HCT116 (cell line): ENCODE data around the gene NKX2-1. TPM values are rescaled to one million over a fixed set of nuclear protein-coding genes. Genes with fewer than 3 reads are reported as not detected.

Source experiments
- ATAC-seq: fragments of 200-7000 bp; cut with Tn5 transposase; 2 replicates; pipeline ENCODE4 v1.9.1; 2020; ENCODE audit warnings: mild to moderate bottlenecking, moderate library complexity
- BruUV-seq: library from RNA; stranded (reverse); fragments of 400-500 nt; replicated peaks from 2 replicates; lab custom pipeline; 2021; lab: Mats Ljungman, UMichigan
- CTCF ChIA-PET: fragments of 300-600 bp; sonication (Branson Sonifier 250); formaldehyde crosslinking; loops from one replicate; lab custom pipeline; 2021; ENCODE audit warnings: antibody characterized with exemption; lab: Charles Lee
- POLR2A ChIA-PET: fragments of 300-600, 350-600 bp; sonication (Branson Sonifier 250); formaldehyde crosslinking; loops from one replicate; lab custom pipeline; 2021; ENCODE audit warnings: antibody characterized with exemption; lab: Charles Lee
- RAD21 ChIA-PET, 2 experiments: fragments of 300-600 bp; sonication (Branson Sonifier 250); formaldehyde crosslinking; loops; one replicate each; lab custom pipeline; 2023; ENCODE audit warnings: low total read pairs in 2 of 2; ENCODE audit not compliant: uncharacterized antibody in 2 of 2, unreplicated experiment in 2 of 2, low non-redundant PET in 1 of 2; lab: Charles Lee
- DNase-seq: peaks from one replicate; pipeline ENCODE4 v3.0.0-alpha.2; 2010; ENCODE audit warnings: low read depth, low spot score
- H2AFZ ChIP-seq: fragments of 200-600 bp; shearing (Covaris generic), sonication (generic); 2 replicates; pipeline ENCODE4 v1.6.1; 2017; ENCODE audit warnings: low read depth, mixed run types, mixed read lengths, antibody characterized with exemption, low read length; ENCODE audit not compliant: poor library complexity, severe bottlenecking
- H3K27ac ChIP-seq: 2 replicates; pipeline ENCODE4 v1.5.1; 2012; ENCODE audit warnings: low read depth, low read length
- H3K27me3 ChIP-seq: fragments of 200-600 bp; sonication (generic); 2 replicates; pipeline ENCODE4 v1.6.1; 2016; ENCODE audit warnings: mixed run types, low read length, mixed read lengths; ENCODE audit not compliant: insufficient read depth
- H3K36me3 ChIP-seq, 2 experiments: fragments of 200-500 bp in 1 of 2; fragments of 200-600 bp in 1 of 2; sonication (Bioruptor generic) in 1 of 2; sonication (generic) in 1 of 2; 2 replicates each; pipeline versions ENCODE4 v1.5.1 to v1.6.1; 2014 to 2016; ENCODE audit warnings: low read length in 2 of 2, inconsistent platforms in 1 of 2, mixed read lengths in 1 of 2, mixed run types in 1 of 2; ENCODE audit not compliant: insufficient read depth in 2 of 2, control insufficient read depth in 1 of 2
- H3K4me1 ChIP-seq, 2 experiments: fragments of 200-600 bp in 1 of 2; sonication (generic) in 1 of 2; 2 replicates each; pipeline versions ENCODE4 v1.5.1 to v1.6.1; 2012 to 2017; ENCODE audit warnings: low read length in 2 of 2, inconsistent platforms in 1 of 2, mild to moderate bottlenecking in 1 of 2, mixed read lengths in 1 of 2, mixed run types in 1 of 2, moderate library complexity in 1 of 2; ENCODE audit not compliant: insufficient read depth in 2 of 2, control insufficient read depth in 1 of 2
- H3K4me2 ChIP-seq: fragments of 200-600 bp; sonication (generic); 2 replicates; pipeline ENCODE4 v1.6.1; 2017; ENCODE audit warnings: mixed run types, low read length, mixed read lengths
- H3K4me3 ChIP-seq, 2 experiments: fragments of 200-600 bp in 1 of 2; sonication (generic) in 1 of 2; replicated peaks in 1 of 2; 2 replicates each; pipeline ENCODE4 v1.5.1; 2011 to 2016; ENCODE audit warnings: low read length in 2 of 2, control low read depth in 1 of 2, low read depth in 1 of 2, mild to moderate bottlenecking in 1 of 2, mixed read lengths in 1 of 2, mixed run types in 1 of 2
- H3K79me2 ChIP-seq: fragments of 200-600 bp; sonication (generic); 2 replicates; pipeline ENCODE4 v1.6.1; 2017; ENCODE audit warnings: mild to moderate bottlenecking, mixed run types, low read length, moderate library complexity, mixed read lengths; ENCODE audit not compliant: insufficient read depth
- H3K9ac ChIP-seq: fragments of 200-600 bp; sonication (generic); 2 replicates; pipeline ENCODE4 v1.6.1; 2016; ENCODE audit warnings: low read length, mixed read lengths
- H3K9me2 ChIP-seq: fragments of 200-600 bp; sonication (generic), shearing (Covaris generic); 2 replicates; pipeline ENCODE4 v1.6.1; 2017; ENCODE audit warnings: mixed run types, mild to moderate bottlenecking, moderate library complexity; ENCODE audit not compliant: insufficient read depth
- H3K9me3 ChIP-seq, 2 experiments: fragments of 200-500 bp in 1 of 2; fragments of 200-600 bp in 1 of 2; sonication (Bioruptor generic) in 1 of 2; sonication (generic) in 1 of 2; 2 replicates each; pipeline ENCODE4 v1.6.1; 2014 to 2017; ENCODE audit warnings: low read length in 2 of 2, mixed read lengths in 2 of 2, inconsistent platforms in 1 of 2, low read depth in 1 of 2, mild to moderate bottlenecking in 1 of 2, mixed run types in 1 of 2, moderate library complexity in 1 of 2; ENCODE audit not compliant: control insufficient read depth in 1 of 2, insufficient read depth in 1 of 2
- H4K20me1 ChIP-seq: fragments of 200-600 bp; sonication (generic), shearing (Covaris generic); 2 replicates; pipeline ENCODE4 v1.6.1; 2017; ENCODE audit warnings: mixed run types, mild to moderate bottlenecking, moderate library complexity; ENCODE audit not compliant: insufficient read depth
- CBX3 ChIP-seq: IDR thresholded peaks from 2 replicates; pipeline ENCODE4 v1.6.1; 2012; ENCODE audit warnings: low read depth
- CEBPB ChIP-seq: IDR thresholded peaks from 2 replicates; pipeline ENCODE4 v1.6.1; 2012; ENCODE audit warnings: low read depth
- EGR1 ChIP-seq: IDR thresholded peaks from 2 replicates; pipeline ENCODE4 v1.6.1; 2012; ENCODE audit warnings: low read depth
- EZH2 ChIP-seq: fragments of 200-600 bp; sonication (generic); IDR thresholded peaks from 2 replicates; pipeline ENCODE4 v1.6.1; 2017; ENCODE audit warnings: antibody characterized with exemption, mixed run types
- EZH2phosphoT487 ChIP-seq: fragments of 200-600 bp; IDR thresholded peaks from 2 replicates; pipeline ENCODE4 v1.6.1; 2018; ENCODE audit warnings: antibody characterized with exemption, borderline replicate concordance
- FOSL1 ChIP-seq: IDR thresholded peaks from 2 replicates; pipeline ENCODE4 v1.6.1; 2012; ENCODE audit warnings: low read depth
- JUND ChIP-seq: IDR thresholded peaks from 2 replicates; pipeline ENCODE4 v1.6.1; 2012
- MAX ChIP-seq: IDR thresholded peaks from 2 replicates; pipeline ENCODE4 v1.6.1; 2012
- POLR2A ChIP-seq: IDR thresholded peaks from 2 replicates; pipeline ENCODE4 v1.7.0; 2011; ENCODE audit warnings: borderline replicate concordance; ENCODE audit not compliant: insufficient read depth, insufficient read length; ENCODE audit errors: extremely low read depth
- RAD21 ChIP-seq: IDR thresholded peaks from 2 replicates; pipeline ENCODE4 v1.6.1; 2012; ENCODE audit warnings: low read depth, mild to moderate bottlenecking
- REST ChIP-seq: IDR thresholded peaks from 2 replicates; pipeline ENCODE4 v1.6.1; 2012; ENCODE audit warnings: low read depth
- SIN3A ChIP-seq: IDR thresholded peaks from 2 replicates; pipeline ENCODE4 v1.6.1; 2012; ENCODE audit warnings: low read depth
- SP1 ChIP-seq: IDR thresholded peaks from 2 replicates; pipeline ENCODE4 v1.6.1; 2012; ENCODE audit warnings: low read depth
- SRF ChIP-seq: IDR thresholded peaks from 2 replicates; pipeline ENCODE4 v1.6.1; 2012; ENCODE audit warnings: low read depth
- TCF7L2 ChIP-seq: IDR thresholded peaks from 2 replicates; pipeline ENCODE4 v1.7.0; 2011; ENCODE audit warnings: borderline replicate concordance, inconsistent platforms; ENCODE audit not compliant: insufficient read depth, insufficient read length; ENCODE audit errors: extremely low read depth
- ZFX ChIP-seq: fragments of 450-650 bp; IDR thresholded peaks from 2 replicates; pipeline ENCODE4 v1.6.1; 2017
- ZNF274 ChIP-seq: fragments of 200-500 bp; sonication (Bioruptor generic); IDR thresholded peaks from 2 replicates; pipeline ENCODE4 v1.6.1; 2014; ENCODE audit warnings: mild to moderate bottlenecking, low read depth, low read length, inconsistent platforms
- intact Hi-C: fragments of 100-400 bp; cut with micrococcal nuclease; formaldehyde crosslinking; loops from 2 replicates; pipeline ENCODE4 v1.10.0; 2022
- total RNA-seq: library from RNA; stranded (reverse); gene quantifications from one replicate; pipeline ENCODE4 v1.2.1, GENCODE V29; 2021; ENCODE audit not compliant: unreplicated experiment
- TF ChIP-seq, protein P1 (sequence below): IDR thresholded peaks from 2 replicates; pipeline ENCODE4 v1.6.1; 2011; ENCODE audit warnings: mild to moderate bottlenecking, low read length, moderate library complexity; ENCODE audit not compliant: insufficient replicate concordance; ENCODE audit errors: extremely low read depth
- TF ChIP-seq, protein P2 (sequence below): IDR thresholded peaks from 2 replicates; pipeline ENCODE4 v1.6.1; 2012
- TF ChIP-seq, protein P3 (sequence below), 3 experiments: fragments of 200-600 bp in 1 of 3; sonication (generic) in 1 of 3; IDR thresholded peaks in 2 of 3; conservative IDR thresholded peaks in 1 of 3; 2 replicates each; pipeline ENCODE4 v1.5.1; 2012 to 2017; ENCODE audit warnings: low read depth in 2 of 3, low read length in 2 of 3, antibody characterized with exemption in 1 of 3, borderline replicate concordance in 1 of 3, control low read depth in 1 of 3, mild to moderate bottlenecking in 1 of 3, mixed read lengths in 1 of 3, mixed run types in 1 of 3, moderate library complexity in 1 of 3; ENCODE audit not compliant: insufficient read depth in 1 of 3

The NKX2-1 gene
- total RNA-seq, 1 experiment from 2014 or later: 0.84 TPM

DNA sequence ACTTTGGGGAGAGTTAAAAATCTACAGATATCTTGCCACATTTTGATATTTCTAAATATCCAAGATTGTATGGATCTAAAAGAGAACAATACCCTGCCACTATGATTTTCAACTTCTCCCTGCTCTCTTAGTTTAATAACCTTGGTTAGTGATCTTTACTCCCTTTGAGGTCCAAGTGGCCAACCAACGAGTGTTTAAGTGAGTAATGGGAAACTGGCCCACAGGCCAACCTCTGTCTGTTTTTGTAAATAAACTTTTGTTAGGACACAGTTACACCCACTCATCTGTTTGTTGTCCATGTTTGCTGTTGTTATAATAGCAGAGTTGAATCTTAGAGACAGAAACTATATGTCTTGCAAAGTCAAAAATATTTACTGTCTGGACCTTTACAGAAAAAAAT is 30.9 kb upstream of the NKX2-1 start:
- H3K4me2 ChIP-seq: no peak overlapping the region
- TF ChIP-seq MAX: no peak
- no peak for TF ChIP-seq SIN3A
- no peak for TF ChIP-seq SP1
- no peak for TF ChIP-seq CEBPB
- TF ChIP-seq SRF: no peak
- no peak for TF ChIP-seq ZNF274
- no peak for TF ChIP-seq EZH2
- no peak for TF ChIP-seq POLR2A
- TF ChIP-seq, protein P1, sequence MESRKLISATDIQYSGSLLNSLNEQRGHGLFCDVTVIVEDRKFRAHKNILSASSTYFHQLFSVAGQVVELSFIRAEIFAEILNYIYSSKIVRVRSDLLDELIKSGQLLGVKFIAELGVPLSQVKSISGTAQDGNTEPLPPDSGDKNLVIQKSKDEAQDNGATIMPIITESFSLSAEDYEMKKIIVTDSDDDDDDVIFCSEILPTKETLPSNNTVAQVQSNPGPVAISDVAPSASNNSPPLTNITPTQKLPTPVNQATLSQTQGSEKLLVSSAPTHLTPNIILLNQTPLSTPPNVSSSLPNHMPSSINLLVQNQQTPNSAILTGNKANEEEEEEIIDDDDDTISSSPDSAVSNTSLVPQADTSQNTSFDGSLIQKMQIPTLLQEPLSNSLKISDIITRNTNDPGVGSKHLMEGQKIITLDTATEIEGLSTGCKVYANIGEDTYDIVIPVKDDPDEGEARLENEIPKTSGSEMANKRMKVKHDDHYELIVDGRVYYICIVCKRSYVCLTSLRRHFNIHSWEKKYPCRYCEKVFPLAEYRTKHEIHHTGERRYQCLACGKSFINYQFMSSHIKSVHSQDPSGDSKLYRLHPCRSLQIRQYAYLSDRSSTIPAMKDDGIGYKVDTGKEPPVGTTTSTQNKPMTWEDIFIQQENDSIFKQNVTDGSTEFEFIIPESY: no peak
- no peak for TF ChIP-seq FOSL1
- TF ChIP-seq EGR1: no peak
- TF ChIP-seq, protein P2, sequence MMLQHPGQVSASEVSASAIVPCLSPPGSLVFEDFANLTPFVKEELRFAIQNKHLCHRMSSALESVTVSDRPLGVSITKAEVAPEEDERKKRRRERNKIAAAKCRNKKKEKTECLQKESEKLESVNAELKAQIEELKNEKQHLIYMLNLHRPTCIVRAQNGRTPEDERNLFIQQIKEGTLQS: no peak
- TF ChIP-seq ZFX: no peak
- no peak for TF ChIP-seq JUND
- TF ChIP-seq CBX3: no peak
- TF ChIP-seq, protein P3, sequence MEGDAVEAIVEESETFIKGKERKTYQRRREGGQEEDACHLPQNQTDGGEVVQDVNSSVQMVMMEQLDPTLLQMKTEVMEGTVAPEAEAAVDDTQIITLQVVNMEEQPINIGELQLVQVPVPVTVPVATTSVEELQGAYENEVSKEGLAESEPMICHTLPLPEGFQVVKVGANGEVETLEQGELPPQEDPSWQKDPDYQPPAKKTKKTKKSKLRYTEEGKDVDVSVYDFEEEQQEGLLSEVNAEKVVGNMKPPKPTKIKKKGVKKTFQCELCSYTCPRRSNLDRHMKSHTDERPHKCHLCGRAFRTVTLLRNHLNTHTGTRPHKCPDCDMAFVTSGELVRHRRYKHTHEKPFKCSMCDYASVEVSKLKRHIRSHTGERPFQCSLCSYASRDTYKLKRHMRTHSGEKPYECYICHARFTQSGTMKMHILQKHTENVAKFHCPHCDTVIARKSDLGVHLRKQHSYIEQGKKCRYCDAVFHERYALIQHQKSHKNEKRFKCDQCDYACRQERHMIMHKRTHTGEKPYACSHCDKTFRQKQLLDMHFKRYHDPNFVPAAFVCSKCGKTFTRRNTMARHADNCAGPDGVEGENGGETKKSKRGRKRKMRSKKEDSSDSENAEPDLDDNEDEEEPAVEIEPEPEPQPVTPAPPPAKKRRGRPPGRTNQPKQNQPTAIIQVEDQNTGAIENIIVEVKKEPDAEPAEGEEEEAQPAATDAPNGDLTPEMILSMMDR (IDR thresholded peaks at IDR 0.05 in 2 of 3, conservative IDR thresholded peaks at IDR 0.05 in 1 of 3; ENCODE audit: borderline replicate concordance in 1 of 3, insufficient read depth in 1 of 3, low read depth in 2 of 3, low read length in 2 of 3): no peak
- TF ChIP-seq TCF7L2: no peak
- TF ChIP-seq REST: no peak
- no peak for TF ChIP-seq EZH2phosphoT487
- TF ChIP-seq RAD21: no peak
- TF ChIP-seq, all 23 proteins: peak for 0
- ATAC-seq (no peak), DNase-seq (no peak)
- intact Hi-C loops: loop anchor here (5.0 kb wide), 1 partner anchor 681 kb away; no protein-coding TSS in a partner anchor
- Histone ChIP-seq H3K79me2 (no peaks in the 10 kb centered on the region), H3K9me3 (no peaks in the 10 kb centered on the region), H3K4me3 (no peak overlapping the region), H4K20me1 (no peaks in the 10 kb centered on the region), H3K9me2 (no peaks in the 10 kb centered on the region), H2AFZ (no peak overlapping the region), H3K4me1 (no peaks in the 10 kb centered on the region), H3K27ac (no peak overlapping the region), H3K9ac (no peak overlapping the region), H3K36me3 (no peaks in the 10 kb centered on the region), H3K27me3 (no peaks in the 10 kb centered on the region)
- ChIA-PET CTCF (no interaction called here), RAD21 (no interaction called here), POLR2A (no interaction called here)
- BruUV-seq: no TSS peak
